Erythroblast (primary cell): Measurements from ENCODE around the gene PCDHGB1.
"Not testable (repeated sequence)": the region's sequence is repeated elsewhere in the genome, so short reads cannot be mapped to it uniquely, and the experiment has no call there.

Experiments used
- DNase-seq, 2 experiments: peaks; one replicate each; lab custom pipeline; 2025; lab: John Stamatoyannopoulos, UW
- GATA1 ChIP-seq: IDR thresholded peaks from 2 replicates; pipeline ENCODE4 v1.6.1; 2011; ENCODE audit warnings: low read depth, mild to moderate bottlenecking, control low read depth, low read length, moderate library complexity
- POLR2A ChIP-seq: IDR thresholded peaks from 2 replicates; pipeline ENCODE4 v1.6.1; 2011; ENCODE audit warnings: mild to moderate bottlenecking, low read length

PCDHGB1 gene

GRCh38 chr5:141349917-141350619 lies at the start of gene PCDHGB1:
TSS of gene PCDHGB1 (plus strand) at chr5:141350099. CDS start at chr5:141350261, 162 bp downstream.
- peak; percentile 10 to 20 for DNase-seq
- TF ChIP-seq POLR2A (no peak), GATA1 (no peak)

- TF ChIP-seq GATA1 (no peak), POLR2A (no peak)
- no peak for DNase-seq
These were observed 46.1 kb upstream of the PCDHGB1 start, which contains the start of gene SLC25A2 for GRCh38 chr5:141303756-141304155. TSS of gene SLC25A2 (minus strand) at chr5:141304049. CDS start at chr5:141303865, 184 bp downstream.

GRCh38 chr5:141306630-141307029 lies 43.3 kb upstream of the PCDHGB1 start:
- no peak for TF ChIP-seq POLR2A

DNA sequence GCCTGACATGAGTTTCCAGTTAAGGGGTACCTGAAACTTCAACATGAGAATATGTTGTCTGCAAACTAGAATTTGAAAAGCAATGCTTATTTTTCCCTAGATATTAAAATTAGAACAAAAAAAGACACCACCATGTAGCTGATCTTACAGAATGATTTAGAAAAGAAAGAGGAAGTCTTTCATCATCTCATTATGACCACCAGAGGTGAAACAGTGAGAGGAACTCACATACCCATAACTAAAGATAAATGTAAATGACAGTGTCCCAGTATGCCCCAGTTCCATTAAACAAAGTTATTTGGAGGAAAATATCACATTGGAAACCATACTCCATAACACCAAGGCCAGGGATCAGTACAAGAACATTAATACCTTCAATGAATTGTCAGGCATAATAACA lies 36.2 kb upstream of the PCDHGB1 start:
- TF ChIP-seq POLR2A = no peak
- TF ChIP-seq GATA1 = no peak
- no peak for DNase-seq

More at GRCh38 chr5:141306630-141307029, 43.3 kb upstream of the PCDHGB1 start:
- DNase-seq = no peak

GRCh38 chr5:141316963-141317362 lies 32.9 kb upstream of the PCDHGB1 start:
- not testable (repeated sequence) for DNase-seq

GRCh38 chr5:141319202-141319601 lies 30.7 kb upstream of the PCDHGB1 start:
- no peak for TF ChIP-seq POLR2A
- TF ChIP-seq GATA1 = no peak
- no peak for DNase-seq

- DNase-seq = no peak
- TF ChIP-seq GATA1 (no peak), POLR2A (no peak)
These were observed 30.2 kb upstream of the PCDHGB1 start for GRCh38 chr5:141319699-141320098.

DNA sequence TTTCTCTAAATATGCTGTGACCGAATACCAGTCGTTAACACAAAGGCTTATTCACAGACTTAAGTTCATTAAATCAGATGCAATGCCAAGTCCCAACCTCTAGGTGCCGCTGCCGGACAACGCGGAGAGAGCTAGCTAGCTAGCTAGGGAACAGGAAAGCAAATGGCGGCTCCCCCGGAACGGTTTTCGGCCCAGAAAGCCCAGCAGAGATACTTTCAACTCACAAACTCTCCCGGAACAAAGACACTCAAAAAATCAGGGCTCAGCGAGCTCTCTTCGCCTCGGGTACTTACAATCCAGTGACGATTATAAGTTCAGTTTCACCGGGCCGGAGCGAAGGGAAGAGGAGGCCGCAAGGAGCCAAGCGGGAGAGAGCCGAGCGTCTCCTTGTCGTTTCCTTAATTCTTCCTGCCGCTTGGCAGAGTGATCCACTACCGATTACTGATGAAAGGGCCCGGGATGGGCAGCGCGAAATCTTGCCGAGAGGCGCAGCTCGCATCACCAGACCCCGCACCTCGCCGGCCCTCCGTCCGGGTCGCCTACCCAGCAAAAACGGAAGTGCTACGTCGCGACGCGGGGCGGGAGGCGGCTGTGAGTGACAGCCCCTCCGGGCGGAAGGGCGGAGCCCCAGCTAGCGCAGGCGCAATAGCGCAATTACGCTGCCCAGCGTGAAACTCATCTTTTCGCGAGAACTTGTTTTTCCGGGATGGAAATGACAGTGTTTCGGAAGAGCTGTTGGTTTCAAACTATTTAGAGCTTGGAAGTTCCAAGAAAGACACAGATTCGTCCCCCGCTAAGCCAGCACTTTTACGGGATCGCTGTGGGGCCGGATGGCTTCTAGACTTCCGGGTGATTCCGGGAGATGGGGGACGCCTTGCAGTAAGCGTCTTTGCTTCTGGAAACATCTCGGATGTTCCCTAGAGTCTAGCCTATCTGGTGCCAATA lies 29.4 kb upstream of the PCDHGB1 start, which contains the start of gene TAF7:
Gene TAF7 (minus strand): TSS at position 560 of the 945 bp plus-strand sequence. CDS start 740 bp downstream, outside the sequence.
- peak; percentile 92 for TF ChIP-seq POLR2A
- no peak for TF ChIP-seq GATA1
- DNase-seq = peak; percentile 90 to 92

- TF ChIP-seq POLR2A (no peak), GATA1 (no peak)
- DNase-seq = no peak
These were observed 27.6 kb upstream of the PCDHGB1 start for GRCh38 chr5:141322261-141322660.

GRCh38 chr5:141326088-141326854 lies 23.6 kb upstream of the PCDHGB1 start:
- TF ChIP-seq GATA1 (no peak), POLR2A (no peak)
- peak; percentile 5 to 9 for DNase-seq

GRCh38 chr5:141328231-141328630 lies 21.7 kb upstream of the PCDHGB1 start:
- no peak for DNase-seq
- TF ChIP-seq GATA1 (no peak), POLR2A (no peak)

GRCh38 chr5:141330299-141331080 lies 19.4 kb upstream of the PCDHGB1 start, which contains the start of gene PCDHGA1:
TSS of gene PCDHGA1 (plus strand) at chr5:141330514.
- no peak for DNase-seq
- no peak for TF ChIP-seq POLR2A
- TF ChIP-seq GATA1 = no peak

GRCh38 chr5:141332571-141332970 lies 17.3 kb upstream of the PCDHGB1 start:
- not testable (repeated sequence) for DNase-seq
